ENCODE results near the gene EXOSC10. TPM values are rescaled to one million over a fixed set of nuclear protein-coding genes. Genes with fewer than 3 reads are reported as not detected.
"Not testable (repeated sequence)": the region's sequence is repeated elsewhere in the genome, so short reads cannot be mapped to it uniquely, and the experiment has no call there.

The EXOSC10 gene
- total RNA-seq, 1 experiment from 2014 or later: 57.7 TPM

DNA sequence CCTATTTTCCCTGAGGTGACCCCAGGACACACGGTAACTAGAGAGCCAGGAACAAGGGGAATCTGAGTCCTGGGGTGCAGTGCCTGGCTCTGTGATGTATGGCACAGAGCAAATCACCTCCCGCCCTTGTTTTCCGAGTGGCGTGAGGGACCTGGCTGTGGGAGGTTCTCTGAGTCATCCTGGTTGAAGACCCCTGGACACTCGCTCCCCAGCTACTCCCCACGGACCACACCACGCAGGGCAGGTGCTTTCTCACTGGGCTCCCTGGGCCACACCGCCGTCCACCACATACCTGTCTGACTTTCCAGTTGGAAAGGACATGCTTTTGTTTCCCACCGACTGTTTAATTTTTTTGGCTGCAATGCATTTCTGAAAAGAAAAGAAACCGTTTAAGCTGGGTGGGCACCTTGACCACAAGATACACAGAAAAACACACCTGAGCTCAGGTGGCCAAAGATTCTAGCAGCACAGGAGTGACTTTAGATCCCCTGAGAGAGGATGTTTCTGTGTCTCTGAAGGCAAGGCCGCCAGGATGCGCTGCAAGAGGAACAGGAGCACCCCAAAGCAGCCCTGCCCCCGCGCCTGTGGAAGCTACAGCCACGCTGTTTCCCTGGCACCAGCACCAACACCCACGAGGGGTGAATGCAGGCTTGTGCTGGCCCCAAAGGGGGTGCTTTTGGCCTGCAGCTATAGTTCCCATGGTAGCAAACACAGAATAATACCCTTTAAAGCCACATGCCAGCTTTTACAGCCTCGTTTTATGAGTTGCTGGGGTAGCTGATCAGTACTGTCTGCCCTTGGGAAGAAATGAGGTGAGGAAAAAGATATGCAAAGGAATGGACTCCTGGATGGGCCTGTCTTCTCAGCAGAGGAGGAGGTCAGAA, 31.7 kb downstream of the EXOSC10 start:
- H2AFZ ChIP-seq: no peak overlapping the region
- no peaks in the 10 kb centered on the region for H3K27me3 ChIP-seq (ENCODE audit: insufficient read depth, low read depth)
- no peaks in the 10 kb centered on the region for H4K20me1 ChIP-seq (ENCODE audit: insufficient read depth)
- H3K9me2 ChIP-seq (ENCODE audit: insufficient read depth): no peaks in the 10 kb centered on the region
- BruUV-seq (replicated peaks): no TSS peak
- DNase-seq: no peak
- no peaks in the 10 kb centered on the region for H3F3A ChIP-seq (ENCODE audit: insufficient read depth, low read depth)
- TF ChIP-seq EZH2 (IDR thresholded peaks at IDR 0.05; ENCODE audit: low read depth) (no peak), CTCF (conservative IDR thresholded peaks at IDR 0.05) (no peak)
- H3K4me2 ChIP-seq: no peak overlapping the region
- no peaks in the 10 kb centered on the region for H3K4me1 ChIP-seq (replicated peaks; ENCODE audit: insufficient read depth)
- H3K9me3 ChIP-seq (ENCODE audit: insufficient read depth, low read depth): no peaks in the 10 kb centered on the region
- intact Hi-C loops (cut with micrococcal nuclease; ENCODE audit: unreplicated experiment): no loop called here
- no peaks in the 10 kb centered on the region for H3K79me2 ChIP-seq (ENCODE audit: low read depth)
- ChIA-PET CTCF (interaction anchor here (0.6 kb wide), 2 partner anchors 560 to 713 kb away, joined by 5 to 7 read pairs; no protein-coding TSS in a partner anchor), POLR2A (ENCODE audit: unreplicated experiment) (no interaction called here)
- H3K36me3 ChIP-seq (ENCODE audit: low read depth): no peaks in the 10 kb centered on the region
- H3K27ac ChIP-seq: no peak overlapping the region
- no peak overlapping the region for H3K4me3 ChIP-seq

GRCh38 chr1:11065796-11066195, 33.9 kb downstream of the EXOSC10 start:
- TF ChIP-seq CTCF (conservative IDR thresholded peaks at IDR 0.05) (no peak), EZH2 (IDR thresholded peaks at IDR 0.05; ENCODE audit: low read depth) (no peak)
- H3F3A ChIP-seq (ENCODE audit: insufficient read depth, low read depth): no peaks in the 10 kb centered on the region
- no peak overlapping the region for H2AFZ ChIP-seq
- H3K27ac ChIP-seq: no peak overlapping the region
- no TSS peak for BruUV-seq (replicated peaks)
- no peaks in the 10 kb centered on the region for H3K9me2 ChIP-seq (ENCODE audit: insufficient read depth)
- no peaks in the 10 kb centered on the region for H3K4me1 ChIP-seq (replicated peaks; ENCODE audit: insufficient read depth)
- no peaks in the 10 kb centered on the region for H4K20me1 ChIP-seq (ENCODE audit: insufficient read depth)
- no peak overlapping the region for H3K4me3 ChIP-seq
- no peak overlapping the region for H3K4me2 ChIP-seq
- DNase-seq: no peak
- CTCF ChIA-PET: no interaction called here
- 0 out of 2 replicates have a peak, but pooled peaks cover 2% of the 10 kb centered on the region for H3K79me2 ChIP-seq (ENCODE audit: low read depth)
- intact Hi-C loops (cut with micrococcal nuclease; ENCODE audit: unreplicated experiment): no loop called here
- POLR2A ChIA-PET (ENCODE audit: unreplicated experiment): no interaction called here
- no peaks in the 10 kb centered on the region for H3K27me3 ChIP-seq (ENCODE audit: insufficient read depth, low read depth)
- no peaks in the 10 kb centered on the region for H3K9me3 ChIP-seq (ENCODE audit: insufficient read depth, low read depth)
- no peaks in the 10 kb centered on the region for H3K36me3 ChIP-seq (ENCODE audit: low read depth)

- Histone ChIP-seq H3K9me3 (ENCODE audit: insufficient read depth, low read depth) (no peaks in the 10 kb centered on the region), H3K4me3 (no peak overlapping the region), H3K36me3 (ENCODE audit: low read depth) (no peaks in the 10 kb centered on the region), H3K9me2 (ENCODE audit: insufficient read depth) (no peaks in the 10 kb centered on the region), H3K4me1 (replicated peaks; ENCODE audit: insufficient read depth) (no peaks in the 10 kb centered on the region), H3K27me3 (ENCODE audit: insufficient read depth, low read depth) (no peaks in the 10 kb centered on the region), H3K79me2 (ENCODE audit: low read depth) (0 out of 2 replicates have a peak, but pooled peaks cover 2% of the 10 kb centered on the region), H3F3A (ENCODE audit: insufficient read depth, low read depth) (no peaks in the 10 kb centered on the region), H2AFZ (no peak overlapping the region), H4K20me1 (ENCODE audit: insufficient read depth) (no peaks in the 10 kb centered on the region), H3K4me2 (no peak overlapping the region), H3K27ac (no peak overlapping the region)
- intact Hi-C loops (cut with micrococcal nuclease; ENCODE audit: unreplicated experiment): no loop called here
- BruUV-seq (replicated peaks): no TSS peak
- POLR2A ChIA-PET (ENCODE audit: unreplicated experiment): no interaction called here
- TF ChIP-seq CTCF (conservative IDR thresholded peaks at IDR 0.05) (no peak), EZH2 (IDR thresholded peaks at IDR 0.05; ENCODE audit: low read depth) (no peak)
- DNase-seq: no peak
- CTCF ChIA-PET: no interaction called here
Observed at GRCh38 chr1:11064942-11065341, 34.7 kb downstream of the EXOSC10 start.

DNA sequence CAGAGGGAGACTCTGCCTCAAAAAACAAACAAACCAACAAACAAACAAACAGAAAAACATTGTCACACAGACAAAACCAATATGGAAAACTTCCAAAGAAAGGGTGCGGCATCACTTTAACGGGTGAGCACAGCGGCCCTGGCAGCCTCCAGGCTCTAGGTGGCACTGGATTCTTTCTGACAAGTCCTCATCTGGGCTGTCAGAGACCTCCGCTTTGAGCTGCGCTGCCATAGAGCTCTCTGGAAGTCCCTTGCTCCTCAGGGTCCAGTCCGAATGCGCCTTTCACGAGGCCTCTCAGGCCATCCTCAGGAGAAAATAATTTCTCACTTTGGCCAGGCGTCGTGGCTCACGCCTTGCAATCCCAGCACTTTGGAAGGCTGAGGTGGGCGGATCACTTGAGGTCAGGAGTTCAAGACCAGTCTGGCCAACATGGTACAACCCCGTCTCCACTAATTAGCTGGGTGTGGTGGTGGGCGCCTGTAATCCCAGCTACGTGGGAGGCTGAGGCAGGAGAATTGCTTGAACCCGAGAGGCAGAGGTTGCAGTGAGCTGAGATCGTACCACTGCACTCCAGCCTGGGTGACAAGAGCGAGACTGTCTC, 35.6 kb downstream of the EXOSC10 start:
- H4K20me1 ChIP-seq (ENCODE audit: insufficient read depth); H3K4me3 ChIP-seq; CTCF ChIA-PET; intact Hi-C loops (cut with micrococcal nuclease; ENCODE audit: unreplicated experiment); BruUV-seq (replicated peaks); H3K4me1 ChIP-seq (replicated peaks; ENCODE audit: insufficient read depth); H3K36me3 ChIP-seq (ENCODE audit: low read depth); H3K27ac ChIP-seq; H3K9me2 ChIP-seq (ENCODE audit: insufficient read depth); DNase-seq; H3F3A ChIP-seq (ENCODE audit: insufficient read depth, low read depth); H2AFZ ChIP-seq; H3K4me2 ChIP-seq; H3K9me3 ChIP-seq (ENCODE audit: insufficient read depth, low read depth); H3K27me3 ChIP-seq (ENCODE audit: insufficient read depth, low read depth); H3K79me2 ChIP-seq (ENCODE audit: low read depth): not testable (repeated sequence)
- POLR2A ChIA-PET (ENCODE audit: unreplicated experiment): interaction anchor here (0.5 kb wide), 1 partner anchor 16 kb away, joined by 3 read pairs; no protein-coding TSS in a partner anchor

Data from PC-9 (cell line).